Measurements from ENCODE around the gene APMAP. TPM values are rescaled to one million over a fixed set of nuclear protein-coding genes. Genes with fewer than 3 reads are reported as not detected.

Gene APMAP
- total and polyA plus RNA-seq, 4 donors, result 40.8 to 87.0 (median 62.9) TPM

GRCh38 chr20:25039697-25040437, 47.3 kb upstream of the APMAP start:
- ATAC-seq (ENCODE audit: insufficient read depth, low FRiP score) (peak; percentile 56), DNase-seq (peak; percentile 60 to 83 (median 68))
- Histone ChIP-seq H3K9ac (ENCODE audit: insufficient read depth in 1 of 2, low read length in 2 of 2) (peak overlapping the region; percentile 40 to 42), H3K4me3 (no peak overlapping the region), H3K36me3 (ENCODE audit: control insufficient read depth in 4 of 4, insufficient read depth in 4 of 4, low read length in 4 of 4) (peaks cover 0 to 3% (median under 1%) of the 10 kb centered on the region in 4 donors), H3K27me3 (ENCODE audit: control insufficient read depth in 3 of 3, insufficient read depth in 3 of 3, low read length in 2 of 3) (no peaks in the 10 kb centered on the region), H3K9me3 (ENCODE audit: control insufficient read depth in 4 of 4, insufficient read depth in 3 of 4, low read length in 3 of 4) (no peaks in the 10 kb centered on the region), H3K27ac (ENCODE audit: low read depth in 1 of 2, low read length in 1 of 2) (peak overlapping the region; percentile 90 to 93), H3K4me1 (ENCODE audit: control insufficient read depth in 5 of 5, insufficient read depth in 5 of 5, low read length in 5 of 5) (peaks cover 18 to 58% (median 52%) of the 10 kb centered on the region in 5 donors)
- TF ChIP-seq CTCF (IDR thresholded peaks at IDR 0.05; ENCODE audit: control extremely low read depth, extremely low read depth), result no peak
- WGBS, 2 donors, result 27 to 68% methylated on average over 9 of the region's 9 CpGs

GRCh38 chr20:25038591-25039015, 46.1 kb upstream of the APMAP start:
- no peak for DNase-seq
- Histone ChIP-seq H3K4me1 (ENCODE audit: control insufficient read depth in 5 of 5, insufficient read depth in 5 of 5, low read length in 5 of 5) (peaks cover 19 to 56% (median 53%) of the 10 kb centered on the region in 5 donors), H3K9me3 (ENCODE audit: control insufficient read depth in 4 of 4, insufficient read depth in 3 of 4, low read length in 3 of 4) (no peaks in the 10 kb centered on the region), H3K36me3 (ENCODE audit: control insufficient read depth in 4 of 4, insufficient read depth in 4 of 4, low read length in 4 of 4) (peaks cover 0 to 3% (median 0%) of the 10 kb centered on the region in 4 donors), H3K27me3 (ENCODE audit: control insufficient read depth in 3 of 3, insufficient read depth in 3 of 3, low read length in 2 of 3) (no peaks in the 10 kb centered on the region), H3K27ac (ENCODE audit: low read depth in 1 of 2, low read length in 1 of 2) (peak overlapping the region; percentile 68 to 93), H3K9ac (ENCODE audit: insufficient read depth in 1 of 2, low read length in 2 of 2) (no peak overlapping the region), H3K4me3 (no peak overlapping the region)
- WGBS, 2 donors, result 87 to 94% methylated on average over 6 of the region's 6 CpGs
- no peak for TF ChIP-seq CTCF (IDR thresholded peaks at IDR 0.05; ENCODE audit: control extremely low read depth, extremely low read depth)
- ATAC-seq (ENCODE audit: insufficient read depth, low FRiP score), result no peak

- Histone ChIP-seq H3K27me3 (ENCODE audit: control insufficient read depth in 3 of 3, insufficient read depth in 3 of 3, low read length in 2 of 3) (no peaks in the 10 kb centered on the region), H3K27ac (ENCODE audit: low read depth in 1 of 2, low read length in 1 of 2) (peak overlapping the region; percentile 58 to 68), H3K4me3 (no peak overlapping the region), H3K9ac (ENCODE audit: insufficient read depth in 1 of 2, low read length in 2 of 2) (no peak overlapping the region), H3K9me3 (ENCODE audit: control insufficient read depth in 4 of 4, insufficient read depth in 3 of 4, low read length in 3 of 4) (no peaks in the 10 kb centered on the region), H3K4me1 (ENCODE audit: control insufficient read depth in 5 of 5, insufficient read depth in 5 of 5, low read length in 5 of 5) (peaks cover 25 to 57% (median 49%) of the 10 kb centered on the region in 5 donors), H3K36me3 (ENCODE audit: control insufficient read depth in 4 of 4, insufficient read depth in 4 of 4, low read length in 4 of 4) (peaks cover 0 to 3% (median 0%) of the 10 kb centered on the region in 4 donors)
- no peak for ATAC-seq (ENCODE audit: insufficient read depth, low FRiP score)
- TF ChIP-seq CTCF (IDR thresholded peaks at IDR 0.05; ENCODE audit: control extremely low read depth, extremely low read depth), result no peak
- DNase-seq, result no peak
- 83 to 86% methylated on average over 3 of the region's 3 CpGs for WGBS, 2 donors
These were observed 45.5 kb upstream of the APMAP start for GRCh38 chr20:25038103-25038410.

Data from lung (tissue), 12 donors.